CD4-positive, alpha-beta T cell treated with Interleukin-4 for 1 hour (primary cell): ENCODE measurements around the gene TENT5C.

Experiments
- DNase-seq, 2 donors: peaks; one replicate each; pipeline ENCODE4 v3.0.0-alpha.2; 2020 to 2022

The TENT5C gene

DNA sequence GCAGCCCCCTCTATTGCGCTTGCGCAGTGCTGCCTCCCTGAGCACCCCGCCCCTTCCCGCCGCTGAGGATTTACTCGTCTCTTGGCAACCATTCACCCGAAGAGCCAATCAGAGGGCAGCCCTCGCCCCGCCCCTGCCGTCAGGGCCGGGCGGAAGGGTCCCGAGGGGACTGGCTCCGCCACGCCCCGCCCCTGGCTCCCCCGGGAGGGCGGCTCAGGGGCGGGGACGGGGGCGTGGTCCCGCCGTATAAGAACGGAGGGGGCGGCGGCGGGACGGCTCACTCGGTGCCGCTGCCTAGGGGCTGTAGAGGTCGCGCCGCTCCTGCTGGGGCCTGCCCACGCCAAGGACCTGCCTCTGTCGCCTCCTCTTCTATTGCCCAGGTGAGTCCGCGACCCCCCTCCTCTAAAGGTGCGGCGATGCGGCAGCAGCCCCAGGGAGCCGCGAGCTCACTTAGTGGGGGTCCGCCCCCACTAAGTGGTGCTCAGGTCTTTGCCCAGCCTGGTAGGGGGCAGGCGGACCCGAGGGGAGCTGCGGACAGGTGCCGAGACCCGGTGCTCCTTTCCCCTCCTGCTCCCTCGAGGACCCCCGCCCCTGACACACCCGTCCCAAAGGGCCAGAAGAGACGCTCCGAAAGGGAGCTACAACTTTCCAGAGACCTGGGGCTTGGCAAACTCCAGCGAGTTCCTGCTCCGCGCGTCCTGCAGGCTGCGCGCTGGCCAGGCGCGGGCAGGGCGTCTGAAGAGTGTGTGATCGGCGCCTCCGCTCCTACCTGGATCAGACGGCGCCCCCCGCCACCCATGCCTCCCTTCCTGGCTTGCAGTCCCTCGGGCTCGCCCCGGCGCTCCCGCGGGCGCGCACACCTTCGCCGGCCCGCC, at the start of gene TENT5C:
TSS of gene TENT5C (plus strand) at position 275 of the 875 bp plus-strand sequence. CDS start 16,821 bp downstream, outside the sequence.
- peak; percentile 98 to 99 for DNase-seq

DNA sequence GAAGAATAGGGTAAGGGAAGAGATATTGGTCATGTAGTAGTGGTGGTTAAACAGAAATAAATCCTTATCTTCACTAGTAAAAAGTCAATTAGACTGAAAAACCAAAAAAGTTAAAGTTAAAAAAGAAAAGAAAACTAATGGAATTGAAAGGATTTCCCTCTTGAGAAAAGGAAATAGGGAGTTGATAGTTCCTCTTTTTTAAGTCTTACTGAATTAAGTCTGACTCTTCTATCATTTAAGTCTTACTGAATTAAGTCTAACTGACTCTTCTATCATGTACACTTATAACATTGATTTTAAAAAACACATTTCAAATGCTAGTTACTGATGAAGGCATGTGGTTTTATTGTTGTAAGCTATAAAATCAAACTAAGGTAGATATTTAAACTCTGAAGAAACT, 49.5 kb upstream of the TENT5C start:
- DNase-seq: no peak

DNA sequence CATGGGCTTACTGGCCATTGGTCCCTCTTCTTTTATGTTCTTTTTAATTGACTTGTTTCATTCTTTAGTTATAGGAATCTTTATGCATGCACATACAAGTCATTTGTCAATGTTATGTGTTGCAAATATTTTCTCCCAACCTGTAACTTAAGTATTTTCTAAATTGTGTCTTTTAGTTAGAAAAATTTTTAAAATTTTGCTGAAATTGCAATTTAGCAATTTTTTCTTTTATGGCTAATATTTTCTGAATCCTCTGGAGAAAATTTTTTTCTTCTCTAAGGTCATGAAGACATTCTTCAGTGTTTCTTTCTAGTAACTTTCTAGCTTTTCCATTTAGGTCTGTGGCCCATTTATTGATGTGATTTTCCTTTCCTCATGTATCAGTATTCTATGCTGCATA, 48.9 kb upstream of the TENT5C start:
- DNase-seq: no peak

DNA sequence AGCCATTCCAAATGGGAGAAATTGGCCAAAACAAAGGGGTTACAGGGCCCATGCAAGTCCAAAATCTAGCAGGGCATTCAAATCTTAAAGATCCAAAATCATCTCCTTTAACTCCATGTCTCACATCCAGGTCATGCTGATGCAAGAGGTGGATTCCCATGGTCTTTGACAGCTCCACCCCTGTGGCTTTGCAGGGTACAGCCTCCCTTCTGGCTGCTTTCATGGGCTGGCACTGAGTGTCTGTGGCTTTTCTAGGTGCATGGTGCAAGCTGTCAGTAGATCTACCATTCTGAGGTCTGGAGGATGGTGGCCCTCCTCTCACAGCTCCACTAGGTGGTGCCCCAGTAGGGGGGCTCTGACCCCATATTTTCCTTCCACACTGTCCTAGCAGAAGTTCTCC, 47.4 kb upstream of the TENT5C start:
- DNase-seq: peak in 1 of 2 donors; percentile 22

DNA sequence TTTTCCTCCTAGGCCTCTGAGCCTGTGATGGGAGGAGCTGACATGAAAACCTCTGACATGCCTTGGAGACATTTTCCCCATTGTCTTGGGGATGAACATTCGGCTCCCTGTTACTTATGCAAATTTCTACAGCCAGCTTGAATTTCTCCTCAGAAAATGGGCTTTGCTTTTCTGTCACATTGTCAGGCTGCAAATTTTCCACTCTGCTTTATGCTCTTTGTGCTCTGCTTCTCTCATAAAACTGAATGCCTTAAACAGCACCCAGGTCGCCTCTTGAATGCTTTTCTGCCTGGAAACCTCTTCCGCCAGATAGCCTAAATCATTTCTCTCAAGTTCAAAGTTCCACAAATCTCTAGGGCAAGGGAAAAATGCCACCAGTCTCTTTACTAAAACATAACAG, 46.7 kb upstream of the TENT5C start:
- DNase-seq: no peak

DNA sequence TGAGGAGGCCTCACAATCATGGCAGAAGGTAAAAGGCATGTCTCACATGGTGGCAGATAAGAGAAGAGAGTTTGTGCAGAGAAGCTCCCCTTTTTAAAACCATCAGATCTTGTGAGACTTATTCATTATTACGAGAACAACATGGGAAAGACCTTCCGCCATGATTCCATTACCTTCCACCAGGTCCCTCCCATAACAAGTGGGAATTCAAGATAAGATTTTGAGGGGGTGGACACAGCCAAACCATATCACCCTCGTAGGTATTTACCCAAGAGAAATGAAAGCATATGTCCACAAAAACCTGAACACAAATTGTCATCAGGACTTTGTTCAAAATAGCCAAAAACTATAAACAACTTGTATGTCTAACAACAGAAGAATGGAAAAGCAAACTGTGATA, 45.9 kb upstream of the TENT5C start:
- DNase-seq: no peak

DNA sequence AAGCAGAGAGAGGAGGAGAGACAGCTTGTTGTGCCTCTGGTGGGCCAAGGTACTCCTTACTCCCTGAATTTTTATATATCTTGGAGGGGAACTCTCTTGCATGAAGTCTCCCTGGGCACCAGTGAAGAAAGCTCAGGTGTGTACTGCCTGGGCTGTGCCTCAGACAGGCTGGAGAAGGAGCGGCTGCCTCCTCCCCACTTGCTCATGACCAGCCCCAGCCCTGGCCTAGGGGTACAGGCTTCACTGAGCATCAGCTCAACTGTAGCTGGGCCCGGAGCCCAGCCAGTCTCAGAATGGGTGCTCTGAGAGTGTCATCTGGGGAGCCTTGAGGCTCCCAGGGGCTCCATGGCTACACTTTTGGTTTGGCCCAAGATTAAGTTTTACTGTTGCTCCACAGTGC, 44.8 kb upstream of the TENT5C start:
- DNase-seq: no peak

DNA sequence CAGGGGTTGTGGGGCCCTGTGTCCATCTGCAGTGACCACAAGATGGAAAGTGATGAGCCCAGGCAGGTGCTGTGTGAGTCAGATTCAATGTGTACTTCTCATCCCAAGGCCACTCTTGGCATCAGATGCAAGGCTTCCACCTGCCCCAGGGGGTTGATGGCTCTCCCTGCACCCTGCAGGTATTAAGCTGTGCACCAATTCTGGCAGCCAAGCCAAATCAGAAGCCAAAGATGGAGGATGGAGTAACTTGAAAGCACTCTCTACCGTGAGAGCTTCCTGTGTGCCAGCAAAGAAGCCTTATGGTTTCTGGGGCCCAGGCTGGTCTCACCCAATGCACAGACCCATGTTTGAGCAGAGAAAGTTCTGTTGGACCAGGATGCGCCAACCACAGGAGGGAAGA, 44.3 kb upstream of the TENT5C start:
- DNase-seq: no peak

DNA sequence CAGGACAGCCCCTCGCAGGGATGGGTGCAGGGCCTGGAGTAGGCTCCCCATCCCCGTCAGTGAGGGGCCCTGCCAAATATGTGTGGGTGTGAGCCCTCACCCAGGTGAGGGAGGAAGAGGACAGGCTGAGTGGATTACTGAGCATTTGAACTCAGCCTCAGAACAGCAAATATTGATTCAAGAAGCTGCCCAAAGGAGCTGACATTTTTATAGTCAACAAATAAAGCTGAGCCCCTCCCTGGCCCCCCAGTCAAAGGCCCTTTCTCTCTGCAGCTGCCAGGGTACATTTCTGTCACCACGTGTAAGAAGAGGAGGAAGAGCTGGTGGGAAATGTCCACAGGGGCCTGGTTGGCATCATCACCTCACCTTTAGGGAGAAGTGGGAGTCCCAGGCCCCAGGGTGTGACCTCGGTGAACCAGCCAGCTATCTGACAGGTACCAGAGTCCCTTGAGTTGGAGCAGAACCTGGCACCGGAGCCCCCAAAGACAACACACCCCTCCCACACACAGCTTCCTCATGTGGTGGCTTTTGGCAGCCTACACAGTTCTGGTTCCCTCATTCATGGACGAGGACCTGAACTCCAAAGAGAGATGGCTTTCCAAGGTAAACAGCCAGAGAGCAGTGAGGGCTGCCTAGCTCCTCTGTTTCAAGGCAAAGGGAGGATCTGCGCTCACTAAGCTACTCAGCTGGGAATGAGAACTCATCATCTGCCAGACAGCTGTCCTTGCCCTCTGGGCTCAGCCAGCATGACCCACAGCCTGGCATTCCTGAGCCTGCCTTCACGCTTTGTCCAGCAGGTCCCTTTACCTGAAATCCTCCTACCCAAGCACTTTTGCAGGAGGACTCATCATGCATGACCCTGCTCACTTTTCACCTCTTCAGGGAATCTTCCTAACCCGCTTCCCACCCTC, 43.0 kb upstream of the TENT5C start:
- no peak for DNase-seq

DNA sequence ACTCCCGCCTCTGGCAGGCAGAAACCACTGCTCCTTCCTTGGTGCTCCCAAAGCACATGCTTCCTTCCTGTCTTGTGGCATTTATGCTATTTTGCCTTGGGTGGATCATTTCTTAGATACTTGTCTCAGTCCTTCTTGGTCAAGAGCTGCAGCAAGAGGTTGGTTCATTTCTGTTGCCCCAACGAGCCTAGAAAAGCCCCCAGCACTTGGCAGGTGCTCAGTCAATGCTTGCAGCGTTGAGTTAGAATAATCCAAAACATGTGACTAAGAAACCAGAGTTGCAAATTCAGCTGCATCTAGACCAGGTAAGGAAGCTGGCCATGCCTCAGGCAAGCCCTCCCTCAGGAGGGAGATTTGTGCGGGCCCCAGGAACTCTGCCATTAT, 42.4 kb upstream of the TENT5C start:
- no peak for DNase-seq

DNA sequence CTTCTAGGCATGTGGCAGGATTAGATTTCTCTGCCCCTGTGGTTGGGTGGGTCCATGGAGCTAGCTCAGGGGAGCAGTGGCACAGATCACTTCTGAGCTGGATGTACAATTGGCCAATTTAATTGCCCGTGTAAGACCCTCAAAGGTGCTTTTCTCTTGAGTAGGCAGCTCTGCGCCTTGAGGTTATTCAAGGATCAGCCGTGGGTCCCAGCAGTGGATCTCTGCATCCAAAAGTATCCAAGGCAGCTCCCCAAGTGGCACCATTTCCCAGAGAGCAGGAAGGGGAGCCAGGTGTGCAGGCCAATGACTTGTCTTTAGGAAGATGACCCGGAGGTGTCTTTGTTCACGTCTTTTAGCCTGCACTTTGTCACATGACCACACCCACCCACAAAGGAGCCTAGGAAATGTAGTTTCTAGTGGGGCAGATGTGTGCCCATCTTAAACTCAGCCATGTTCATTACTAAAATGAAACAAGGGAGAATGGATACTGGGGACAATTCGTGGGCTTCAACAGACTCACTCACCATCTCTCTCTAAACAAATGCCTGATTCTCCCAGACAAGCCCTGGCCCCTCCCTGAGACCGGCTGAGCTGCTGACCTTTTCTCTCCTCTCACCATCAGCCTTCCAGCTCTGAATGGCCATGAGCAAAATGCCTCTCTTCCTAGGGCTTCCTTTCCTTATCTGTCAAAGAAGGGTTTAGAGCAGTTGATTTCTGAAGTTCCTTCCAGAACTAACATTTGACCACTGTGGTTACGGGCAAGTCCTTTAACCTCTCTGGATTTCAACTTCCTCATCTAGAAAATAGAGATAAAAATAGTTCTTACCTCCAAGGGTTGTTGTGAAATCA, 41.4 kb upstream of the TENT5C start:
- no peak for DNase-seq

DNA sequence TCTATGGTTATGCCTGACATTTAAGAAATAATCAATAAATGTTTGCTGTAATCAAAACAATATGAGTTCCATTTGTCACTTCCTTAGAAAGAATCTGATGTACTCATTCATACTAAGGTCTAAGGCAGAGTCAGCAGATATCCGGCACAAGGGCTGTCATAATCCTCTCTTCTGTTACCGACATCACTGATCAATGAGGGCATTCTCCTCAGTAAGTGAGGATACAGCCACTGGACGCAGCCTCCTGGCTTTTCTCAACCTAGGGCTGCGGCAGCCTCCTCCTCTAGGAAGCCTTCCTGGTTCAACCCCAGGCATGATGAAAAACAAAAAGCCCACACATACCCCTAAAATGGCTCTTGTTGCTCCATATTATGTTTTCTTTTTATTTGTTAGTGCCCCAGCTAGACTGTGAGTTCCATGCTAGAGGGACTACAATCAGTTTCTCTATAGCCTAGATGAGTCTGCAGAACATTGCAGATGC, 40.7 kb upstream of the TENT5C start:
- DNase-seq: no peak

DNA sequence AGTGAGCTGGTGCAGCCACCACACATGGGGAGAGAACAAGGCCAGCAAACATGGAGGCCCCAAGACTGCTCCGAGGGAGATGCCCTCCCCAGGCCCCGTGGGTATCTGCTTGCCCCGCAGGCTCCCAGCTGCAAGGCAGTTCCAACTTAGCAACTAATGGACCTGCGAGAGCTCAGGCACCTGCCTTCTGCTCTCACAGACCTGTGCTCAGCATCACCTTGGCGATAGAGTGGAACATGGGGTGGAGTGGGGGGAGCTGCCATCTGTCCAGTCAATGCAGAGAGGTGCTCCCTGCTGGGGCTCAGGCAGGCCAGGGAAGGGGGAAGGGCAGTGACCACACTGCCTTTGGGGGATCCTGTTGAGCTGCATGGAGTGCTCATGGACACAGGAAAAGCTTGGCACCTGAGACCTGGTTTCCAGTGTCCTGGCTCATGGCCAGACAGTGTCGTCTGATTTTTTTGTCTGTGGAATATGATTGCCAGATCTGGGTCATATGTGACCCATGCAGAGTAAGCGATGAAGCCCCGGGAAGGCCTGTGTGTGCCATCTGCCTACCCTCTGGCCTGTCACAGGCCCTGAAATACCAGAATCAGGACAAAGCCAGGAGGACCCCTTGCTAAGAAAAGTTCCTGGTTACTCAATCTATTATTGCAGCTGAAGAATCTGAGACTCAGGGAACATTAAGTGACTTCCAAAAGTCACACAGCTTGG, 39.9 kb upstream of the TENT5C start:
- DNase-seq: no peak

DNA sequence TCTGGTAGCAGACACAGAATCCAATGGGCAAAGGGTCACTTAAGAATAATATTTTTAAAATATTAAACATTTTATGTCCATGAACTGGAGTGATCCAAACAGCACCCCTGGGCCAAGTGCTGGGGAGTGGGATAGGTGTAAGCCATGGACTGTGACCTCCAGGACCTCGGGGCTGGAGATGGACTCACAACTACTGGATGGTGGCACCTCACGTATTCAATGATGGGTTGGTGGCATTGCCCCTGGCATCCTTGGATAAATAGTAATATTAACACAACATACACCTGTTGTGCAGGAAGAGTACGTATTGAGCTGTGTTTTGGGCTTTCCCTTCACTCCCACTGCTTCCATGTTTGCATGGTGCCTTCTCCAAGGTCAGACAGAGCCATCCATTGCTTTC, 39.3 kb upstream of the TENT5C start:
- no peak for DNase-seq

DNA sequence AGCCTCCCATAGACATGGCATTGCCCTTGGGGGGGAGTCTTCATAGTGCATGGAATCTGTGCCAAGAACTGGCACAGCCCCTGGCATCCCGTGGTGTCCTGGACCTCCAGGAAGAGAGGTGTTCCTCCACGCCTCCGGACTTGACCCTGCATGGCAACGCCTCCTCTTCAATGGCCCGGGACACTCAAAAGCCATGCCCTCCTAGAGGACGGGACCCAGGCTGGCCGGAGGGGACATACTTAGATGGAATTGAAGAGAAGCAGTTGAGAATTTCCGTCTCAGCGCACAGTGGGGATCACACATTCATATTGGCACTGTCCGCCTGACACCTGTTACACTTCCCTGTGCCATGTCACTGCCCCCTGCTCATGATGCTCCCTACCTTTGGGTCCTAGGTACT, 38.4 kb upstream of the TENT5C start:
- DNase-seq: no peak

DNA sequence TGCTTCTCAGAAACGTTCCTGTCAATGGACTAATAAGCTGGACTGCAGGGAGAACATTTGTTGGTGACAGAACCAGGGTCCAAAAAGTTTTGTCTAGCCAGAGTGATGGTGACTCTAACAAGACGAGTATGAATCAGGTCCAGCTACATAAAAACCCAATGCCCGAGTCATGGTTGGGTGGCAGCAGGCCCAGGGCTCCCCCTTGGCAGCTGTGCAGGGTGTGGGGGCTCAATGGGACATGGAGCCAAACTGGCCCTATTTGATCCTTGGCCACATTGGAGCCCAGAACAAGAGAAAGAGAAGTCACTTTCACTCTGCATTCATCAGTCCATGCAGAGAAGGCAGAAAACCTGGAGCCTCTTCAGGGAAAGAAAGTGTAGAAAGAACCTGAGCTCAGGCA, 37.9 kb upstream of the TENT5C start:
- DNase-seq: no peak

DNA sequence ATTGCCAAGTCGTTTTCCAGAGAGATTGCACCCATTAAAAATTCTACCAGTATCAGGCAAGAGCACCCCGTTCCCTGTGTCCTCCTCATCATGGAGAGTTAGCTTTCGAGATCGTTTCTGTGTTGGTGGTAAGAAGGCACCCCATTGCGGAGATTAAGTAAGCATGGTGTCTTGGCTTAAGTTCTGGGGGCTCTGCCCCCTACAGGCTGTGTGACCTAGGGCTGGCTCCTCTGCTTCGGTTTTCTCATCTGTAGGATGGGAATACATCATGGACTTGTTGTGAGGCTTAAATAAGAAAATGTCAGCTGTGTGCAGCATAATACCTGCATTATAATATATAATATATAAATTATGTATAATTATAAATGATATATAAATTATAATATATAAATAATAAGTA, 36.8 kb upstream of the TENT5C start:
- no peak for DNase-seq

DNA sequence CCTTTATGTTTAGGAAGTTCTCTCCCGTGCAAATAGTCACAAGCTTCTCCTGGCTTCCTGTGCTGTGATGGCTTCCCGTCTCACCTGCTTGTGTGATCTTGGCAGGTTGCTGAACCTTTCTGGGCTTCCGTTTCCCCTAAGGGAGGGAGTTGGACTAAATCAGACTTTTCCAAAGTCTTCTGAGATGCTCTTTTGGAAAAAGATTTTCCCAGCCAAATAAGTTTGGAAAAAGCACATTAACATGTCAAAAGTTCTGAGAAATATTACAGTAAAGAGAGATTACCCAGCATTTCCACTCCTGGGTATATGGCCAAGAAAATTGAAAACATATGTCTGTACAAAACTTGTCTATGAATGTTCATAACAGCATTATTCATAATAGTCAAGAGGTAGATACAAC, 36.0 kb upstream of the TENT5C start:
- no peak for DNase-seq

DNA sequence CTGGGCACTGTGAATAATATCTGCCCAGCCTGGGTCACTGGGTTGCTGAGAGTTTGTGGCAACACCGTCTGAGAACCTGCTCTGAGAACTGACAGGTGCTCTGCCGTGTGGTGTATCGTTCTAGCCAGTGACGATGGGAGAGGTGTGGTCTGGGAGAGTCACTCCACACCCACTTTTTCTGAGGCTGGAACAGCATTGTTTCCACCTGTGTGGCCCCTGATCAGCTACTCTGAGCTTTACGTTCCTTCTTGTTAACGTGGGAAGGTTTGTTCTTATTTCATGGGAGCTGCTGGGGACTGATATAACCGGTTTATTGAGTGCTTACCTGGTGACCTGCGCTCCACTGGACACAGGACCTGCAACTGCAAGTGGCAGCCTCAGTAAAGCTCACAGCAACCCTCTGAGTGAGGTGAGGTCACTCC, 34.8 kb upstream of the TENT5C start:
- no peak for DNase-seq

DNA sequence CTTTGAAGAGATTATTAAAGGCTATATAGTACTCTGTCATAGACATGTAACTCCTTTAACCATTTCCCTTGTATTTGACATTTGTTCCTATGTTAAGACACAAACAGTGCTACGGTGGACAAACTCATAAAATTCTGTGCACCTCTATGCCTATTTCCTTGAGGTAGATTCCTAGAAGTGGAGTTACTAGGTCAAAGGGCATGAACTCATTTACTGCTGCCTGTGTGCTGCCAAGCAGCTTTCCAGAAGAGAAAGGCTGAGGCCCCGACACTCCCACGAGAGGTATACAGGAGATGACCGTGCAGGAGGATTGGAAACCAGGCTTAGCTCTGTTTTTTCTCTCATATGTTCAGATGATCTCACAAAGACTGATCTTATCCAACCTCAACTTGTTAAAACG, 34.4 kb upstream of the TENT5C start:
- no peak for DNase-seq

DNA sequence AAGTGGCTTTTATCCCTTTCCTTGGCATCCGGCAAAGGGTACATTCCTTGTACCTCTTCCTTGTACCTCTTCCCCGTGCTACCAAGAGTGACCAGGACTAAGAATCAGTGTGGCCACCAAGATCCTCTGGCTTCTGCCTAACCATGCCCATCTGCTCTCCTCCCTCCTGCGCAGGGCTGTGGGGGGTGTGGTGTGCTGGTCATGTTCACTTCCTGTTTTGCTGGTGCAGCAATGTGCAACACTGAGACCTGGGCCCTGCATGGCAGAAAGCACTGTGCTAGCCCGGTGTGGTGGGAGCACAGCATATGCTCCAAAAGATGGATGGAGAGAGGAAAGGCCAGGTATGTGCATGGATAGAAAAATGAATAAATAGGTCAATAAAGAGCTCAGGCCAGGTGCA, 33.3 kb upstream of the TENT5C start:
- peak; percentile 32 to 52 for DNase-seq

DNA sequence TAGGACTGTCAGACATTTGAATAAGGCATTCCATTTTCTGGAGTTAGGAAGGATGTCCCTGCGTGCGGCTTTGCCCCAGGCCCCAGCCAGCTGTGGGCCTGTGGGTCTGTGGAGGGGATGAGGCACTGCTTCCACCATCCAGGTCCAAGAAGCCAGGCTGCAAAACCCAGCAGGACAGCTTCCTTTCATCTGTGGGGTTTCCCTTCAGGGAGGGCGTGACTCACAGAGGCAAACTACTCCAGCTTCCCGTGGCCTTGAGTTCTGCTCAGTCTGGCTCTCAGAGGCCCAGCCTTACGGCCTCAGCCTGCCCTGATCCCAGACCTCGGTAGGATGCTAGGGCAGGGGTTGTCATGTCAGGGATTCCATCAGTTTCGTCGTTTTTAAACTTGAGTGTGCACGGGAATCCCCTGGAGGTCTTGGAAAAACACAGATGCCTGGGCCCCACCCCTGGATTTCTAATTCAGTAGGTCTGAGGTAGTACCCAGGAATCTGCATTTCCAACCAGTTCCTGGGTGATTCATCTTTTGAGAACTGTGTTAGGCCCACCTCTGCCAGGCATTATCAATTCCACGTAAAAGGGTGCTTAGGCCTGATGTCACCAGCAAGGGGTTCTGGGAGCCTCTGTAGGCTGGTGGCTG, 32.3 kb upstream of the TENT5C start:
- DNase-seq: peak in 1 of 2 donors; percentile 7
